Ectodermal cell (in vitro differentiated cells): ENCODE results near the gene GSKIP. TPM values are rescaled to one million over a fixed set of nuclear protein-coding genes. Genes with fewer than 3 reads are reported as not detected.
A peak's percentile ranks its signal among the peaks of the same experiment; 100 is the strongest.
"Not testable (repeated sequence)": the region's sequence is repeated elsewhere in the genome, so short reads cannot be mapped to it uniquely, and the experiment has no call there.

Experiments used
- H3K27ac ChIP-seq: 2 replicates; pipeline ENCODE4 v1.7.0; 2013; ENCODE audit warnings: mild to moderate bottlenecking, low read depth, low read length; ENCODE audit not compliant: insufficient read depth, poor library complexity, severe bottlenecking
- H3K27me3 ChIP-seq: 2 replicates; pipeline ENCODE4 v1.7.0; 2013; ENCODE audit warnings: mild to moderate bottlenecking, low read length; ENCODE audit not compliant: insufficient read depth, control insufficient read depth, poor library complexity, severe bottlenecking
- H3K36me3 ChIP-seq: one replicate; pipeline ENCODE4 v1.7.0; 2013; ENCODE audit warnings: low read length; ENCODE audit not compliant: control insufficient read depth, insufficient read depth
- H3K4me1 ChIP-seq: one replicate; pipeline ENCODE4 v1.7.0; 2013; ENCODE audit warnings: low read length; ENCODE audit not compliant: control insufficient read depth, insufficient read depth
- H3K4me3 ChIP-seq: 2 replicates; pipeline ENCODE4 v1.7.0; 2013; ENCODE audit warnings: low read depth, low read length, control low read depth; ENCODE audit not compliant: insufficient read depth
- H3K9me3 ChIP-seq: 2 replicates; pipeline ENCODE4 v1.7.0; 2013; ENCODE audit warnings: mild to moderate bottlenecking, low read length, moderate library complexity; ENCODE audit not compliant: control insufficient read depth
- WGBS, 2 experiments: methylation state at CpG; one replicate each; pipeline ENCODE4 v1.1.7; 2013; ENCODE audit warnings: missing lambda C conversion rate in 2 of 2; 5-methylcytosine and 5-hydroxymethylcytosine counted together
- polyA plus RNA-seq, 4 experiments: library from polyadenylated mRNA; stranded (reverse); fragments of 50-300 nt; gene quantifications; one replicate each; pipeline ENCODE4 v1.2.3, GENCODE V29; 2013

GSKIP gene, protein sequence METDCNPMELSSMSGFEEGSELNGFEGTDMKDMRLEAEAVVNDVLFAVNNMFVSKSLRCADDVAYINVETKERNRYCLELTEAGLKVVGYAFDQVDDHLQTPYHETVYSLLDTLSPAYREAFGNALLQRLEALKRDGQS
- 34.9 TPM for polyA plus RNA-seq (2013, experiment 1 of 4)
- polyA plus RNA-seq (2013, experiment 2 of 4): 38.3 TPM
- polyA plus RNA-seq (2013, experiment 3 of 4): 36.1 TPM
- polyA plus RNA-seq (2013, experiment 4 of 4): 38.5 TPM

GRCh38 chr14:96362965-96363750, at the start of gene GSKIP, which contains the start of gene ATG2B:
Gene GSKIP, plus strand, starts transcription at chr14:96363526. Its CDS starts 18,722 bp downstream, at chr14:96382248.
Gene ATG2B, minus strand, starts transcription at chr14:96363341. Its CDS starts 365 bp downstream, at chr14:96362976.
- peak within 1 kb of the TSS; percentile 89 for H3K4me3 ChIP-seq
- no peaks in the 10 kb centered on the region for H3K36me3 ChIP-seq
- peak within 1 kb of the TSS; percentile 83 for H3K27ac ChIP-seq
- WGBS, 2 experiments: 0% methylated on average over 92 of the region's 92 CpGs
- H3K9me3 ChIP-seq: no peaks in the 10 kb centered on the region
- H3K4me1 ChIP-seq: peaks cover 10% of the 10 kb centered on the region
- no peaks in the 10 kb centered on the region for H3K27me3 ChIP-seq

DNA sequence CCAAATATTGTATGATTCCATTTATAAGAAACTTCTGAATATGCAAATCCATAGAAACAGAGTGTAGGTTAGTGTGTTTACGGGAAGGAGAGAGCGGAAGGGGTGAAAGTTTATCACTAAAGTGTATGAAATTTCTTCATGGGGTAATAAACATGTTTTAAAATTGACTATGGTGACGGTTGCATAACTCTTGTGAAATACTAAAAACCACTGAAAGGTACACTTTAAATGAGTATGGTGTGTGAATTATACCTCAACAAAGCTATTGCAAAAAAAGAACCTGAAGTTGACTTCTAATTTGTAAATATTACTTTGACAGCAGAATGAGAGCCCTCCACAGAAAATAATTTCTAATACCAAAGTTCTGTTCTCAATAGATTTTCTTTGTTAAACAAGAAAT, 47.2 kb upstream of the GSKIP start:
- H3K4me1 ChIP-seq: no peaks in the 10 kb centered on the region
- H3K27ac ChIP-seq: no peak overlapping the region
- peaks cover 12% of the 10 kb centered on the region for H3K36me3 ChIP-seq
- WGBS, 2 experiments: 96 to 98% methylated on average over 3 of the region's 3 CpGs
- H3K9me3 ChIP-seq: no peaks in the 10 kb centered on the region
- H3K27me3 ChIP-seq: no peaks in the 10 kb centered on the region
- no peak overlapping the region for H3K4me3 ChIP-seq

- no peaks in the 10 kb centered on the region for H3K9me3 ChIP-seq
- H3K4me1 ChIP-seq: no peaks in the 10 kb centered on the region
- H3K27ac ChIP-seq: no peak overlapping the region
- peaks cover 15% of the 10 kb centered on the region for H3K36me3 ChIP-seq
- H3K27me3 ChIP-seq: no peaks in the 10 kb centered on the region
- H3K4me3 ChIP-seq: no peak overlapping the region
- WGBS, 2 experiments: 90 to 93% methylated on average over 9 of the region's 9 CpGs
Observed at GRCh38 chr14:96318836-96319235, 44.5 kb upstream of the GSKIP start.

GRCh38 chr14:96320605-96321004, 42.7 kb upstream of the GSKIP start:
- no peaks in the 10 kb centered on the region for H3K9me3 ChIP-seq
- H3K27me3 ChIP-seq: no peaks in the 10 kb centered on the region
- no peak overlapping the region for H3K27ac ChIP-seq
- H3K4me1 ChIP-seq: no peaks in the 10 kb centered on the region
- 100% methylated on average over 1 of the region's 1 CpG; no CpG with 5 or more reads in 1 of the 2 experiments for WGBS, 2 experiments
- no peak overlapping the region for H3K4me3 ChIP-seq
- peaks cover 14% of the 10 kb centered on the region for H3K36me3 ChIP-seq

- 92 to 96% methylated on average over 7 of the region's 7 CpGs for WGBS, 2 experiments
- H3K4me3 ChIP-seq: no peak overlapping the region
- no peaks in the 10 kb centered on the region for H3K27me3 ChIP-seq
- H3K27ac ChIP-seq: no peak overlapping the region
- H3K9me3 ChIP-seq: no peaks in the 10 kb centered on the region
- peaks cover 3% of the 10 kb centered on the region for H3K36me3 ChIP-seq
- H3K4me1 ChIP-seq: no peaks in the 10 kb centered on the region
Observed at GRCh38 chr14:96324219-96324618, 39.1 kb upstream of the GSKIP start.

- no peaks in the 10 kb centered on the region for H3K36me3 ChIP-seq
- no peaks in the 10 kb centered on the region for H3K9me3 ChIP-seq
- WGBS, 2 experiments: 83% methylated on average over 1 of the region's 1 CpG; no CpG with 5 or more reads in 1 of the 2 experiments
- H3K27ac ChIP-seq: no peak overlapping the region
- no peaks in the 10 kb centered on the region for H3K4me1 ChIP-seq
- H3K4me3 ChIP-seq: no peak overlapping the region
- no peaks in the 10 kb centered on the region for H3K27me3 ChIP-seq
Observed at GRCh38 chr14:96338551-96338950, 24.8 kb upstream of the GSKIP start.

DNA sequence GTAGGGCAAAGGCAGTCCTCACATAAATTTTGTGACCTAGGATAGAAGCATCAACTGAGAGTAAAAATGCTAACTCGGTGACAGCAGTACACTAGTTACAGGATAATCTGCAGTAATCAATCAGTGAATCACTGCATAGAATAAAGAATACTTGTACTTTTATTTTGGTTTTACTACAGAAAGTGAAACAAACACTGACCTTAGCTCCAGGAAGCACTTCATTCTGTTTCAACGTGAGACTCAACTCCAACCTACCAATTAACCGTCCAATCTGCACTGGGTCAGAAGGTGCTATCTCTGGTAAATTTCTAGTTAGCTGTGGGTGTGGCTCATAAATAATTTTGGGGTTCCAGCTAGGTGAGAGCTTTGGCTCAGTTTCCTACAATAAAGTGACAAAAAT, 22.0 kb upstream of the GSKIP start:
- 86 to 95% methylated on average over 3 of the region's 3 CpGs for WGBS, 2 experiments
- H3K27me3 ChIP-seq: no peaks in the 10 kb centered on the region
- H3K27ac ChIP-seq: no peak overlapping the region
- H3K9me3 ChIP-seq: no peaks in the 10 kb centered on the region
- H3K4me1 ChIP-seq: no peaks in the 10 kb centered on the region
- H3K4me3 ChIP-seq: no peak overlapping the region
- H3K36me3 ChIP-seq: no peaks in the 10 kb centered on the region

GRCh38 chr14:96345669-96346068, 17.7 kb upstream of the GSKIP start:
- no peaks in the 10 kb centered on the region for H3K36me3 ChIP-seq
- no peaks in the 10 kb centered on the region for H3K4me1 ChIP-seq
- H3K27me3 ChIP-seq: no peaks in the 10 kb centered on the region
- no peak overlapping the region for H3K27ac ChIP-seq
- no peak overlapping the region for H3K4me3 ChIP-seq
- 86 to 100% methylated on average over 1 of the region's 2 CpGs for WGBS, 2 experiments
- no peaks in the 10 kb centered on the region for H3K9me3 ChIP-seq

DNA sequence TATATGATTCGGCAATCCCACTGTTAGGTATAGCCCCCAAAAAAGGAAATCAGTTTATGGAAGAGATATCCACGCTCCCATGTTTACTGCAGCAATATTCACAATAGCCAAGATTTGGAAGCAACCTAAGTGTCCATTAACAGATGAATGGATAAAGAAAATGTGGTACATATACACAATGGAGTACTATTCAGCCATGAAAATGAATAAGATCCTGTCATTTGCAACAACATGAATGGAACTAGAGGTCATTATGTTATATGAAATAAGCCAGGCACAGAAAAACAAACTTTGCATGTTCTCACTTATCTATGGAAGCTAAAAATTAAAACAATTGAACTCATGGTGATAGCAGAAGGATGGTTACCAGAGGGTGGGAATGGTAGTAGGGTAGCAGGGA, 15.4 kb upstream of the GSKIP start:
- H3K36me3 ChIP-seq, H3K4me3 ChIP-seq, H3K4me1 ChIP-seq, H3K27me3 ChIP-seq, H3K27ac ChIP-seq, H3K9me3 ChIP-seq: not testable (repeated sequence)
- WGBS, 2 experiments: 88 to 93% methylated on average over 2 of the region's 2 CpGs

DNA sequence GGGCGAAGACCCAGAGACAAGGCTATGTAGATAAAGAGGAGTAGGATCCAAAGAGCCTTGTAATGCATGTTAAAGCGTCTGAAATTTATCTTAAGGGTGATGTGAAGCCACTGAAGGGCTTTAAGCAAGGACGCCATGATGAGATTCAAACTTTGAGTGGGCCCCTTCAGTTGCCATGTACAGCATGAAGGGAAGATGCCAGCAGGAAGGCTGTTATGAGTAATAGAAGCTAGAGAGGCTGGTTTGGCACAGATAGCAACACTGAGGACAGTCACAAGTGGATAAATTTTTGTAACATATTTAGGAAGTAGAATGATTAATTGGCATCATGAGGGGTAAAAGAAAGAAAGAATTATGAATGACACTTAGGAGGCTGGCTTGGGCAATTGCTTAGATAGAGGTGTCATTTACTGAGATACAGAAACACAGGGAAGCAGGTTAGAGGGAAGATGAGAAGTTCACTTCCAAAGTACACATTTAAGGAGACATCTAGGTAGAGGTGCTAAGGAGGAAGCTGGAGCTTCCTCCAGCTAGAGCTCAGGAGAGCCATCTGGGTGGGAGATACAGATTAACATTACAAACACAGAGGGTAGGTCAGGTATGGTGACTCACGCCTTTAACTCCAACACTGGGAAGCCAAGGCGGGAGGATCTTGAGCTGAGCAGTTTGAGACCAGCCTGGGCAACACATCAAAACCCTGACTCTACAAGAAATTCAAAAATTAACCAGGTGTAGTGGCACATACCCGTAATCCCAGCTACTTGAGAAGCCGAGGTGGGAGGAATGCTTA, 13.8 kb upstream of the GSKIP start:
- WGBS, 2 experiments: 87 to 90% methylated on average over 7 of the region's 7 CpGs
- Histone ChIP-seq H3K36me3 (no peaks in the 10 kb centered on the region), H3K9me3 (no peaks in the 10 kb centered on the region), H3K27ac (no peak overlapping the region), H3K27me3 (no peaks in the 10 kb centered on the region), H3K4me3 (no peak overlapping the region), H3K4me1 (no peaks in the 10 kb centered on the region)
